ENCODE measurements around the gene TEAD4.

DNA sequence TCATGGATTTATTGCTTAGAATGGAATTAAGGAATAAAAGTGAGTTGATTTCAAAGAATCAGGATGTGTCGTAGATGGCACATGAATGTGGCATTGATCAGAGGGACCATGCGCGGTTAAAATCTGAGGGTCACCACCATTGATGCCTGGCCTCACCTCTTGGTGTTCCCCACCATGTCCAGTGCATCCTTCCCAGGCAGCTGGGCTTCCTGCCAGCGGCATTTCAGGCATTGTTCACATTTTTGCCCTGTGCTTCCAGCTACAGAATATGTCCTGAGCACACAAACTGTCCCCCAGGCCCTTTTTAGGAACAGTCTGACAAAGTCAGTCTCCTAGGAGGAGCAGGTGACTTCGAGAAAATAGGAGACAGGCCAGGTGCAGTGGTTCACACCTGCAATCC lies 76.0 kb downstream of the TEAD4 start:
- TF ChIP-seq, protein P1, sequence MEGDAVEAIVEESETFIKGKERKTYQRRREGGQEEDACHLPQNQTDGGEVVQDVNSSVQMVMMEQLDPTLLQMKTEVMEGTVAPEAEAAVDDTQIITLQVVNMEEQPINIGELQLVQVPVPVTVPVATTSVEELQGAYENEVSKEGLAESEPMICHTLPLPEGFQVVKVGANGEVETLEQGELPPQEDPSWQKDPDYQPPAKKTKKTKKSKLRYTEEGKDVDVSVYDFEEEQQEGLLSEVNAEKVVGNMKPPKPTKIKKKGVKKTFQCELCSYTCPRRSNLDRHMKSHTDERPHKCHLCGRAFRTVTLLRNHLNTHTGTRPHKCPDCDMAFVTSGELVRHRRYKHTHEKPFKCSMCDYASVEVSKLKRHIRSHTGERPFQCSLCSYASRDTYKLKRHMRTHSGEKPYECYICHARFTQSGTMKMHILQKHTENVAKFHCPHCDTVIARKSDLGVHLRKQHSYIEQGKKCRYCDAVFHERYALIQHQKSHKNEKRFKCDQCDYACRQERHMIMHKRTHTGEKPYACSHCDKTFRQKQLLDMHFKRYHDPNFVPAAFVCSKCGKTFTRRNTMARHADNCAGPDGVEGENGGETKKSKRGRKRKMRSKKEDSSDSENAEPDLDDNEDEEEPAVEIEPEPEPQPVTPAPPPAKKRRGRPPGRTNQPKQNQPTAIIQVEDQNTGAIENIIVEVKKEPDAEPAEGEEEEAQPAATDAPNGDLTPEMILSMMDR (IDR thresholded peaks at IDR 0.05): no peak
- no peak for TF ChIP-seq EZH2 (IDR thresholded peaks at IDR 0.05; ENCODE audit: borderline replicate concordance, insufficient read depth, low read depth, low read length, poor library complexity, severe bottlenecking)

All from B cell (primary cell).